SU-DHL-6 (cell line): ENCODE results near the gene MED8.

Source experiments
- H2AFZ ChIP-seq: fragments of 200-600 bp; sonication (generic); 2 replicates; pipeline ENCODE4 v1.6.1; 2014; ENCODE audit warnings: low read depth, mild to moderate bottlenecking, moderate library complexity, mixed read lengths, antibody characterized with exemption, low read length; ENCODE audit not compliant: severe bottlenecking
- H3F3A ChIP-seq: fragments of 200-600 bp; shearing (Covaris generic); 2 replicates; pipeline ENCODE4 v1.6.0; 2016; ENCODE audit warnings: antibody characterized with exemption, mild to moderate bottlenecking; ENCODE audit not compliant: insufficient read depth
- H3K27ac ChIP-seq: fragments of 200-600 bp; sonication (generic); 2 replicates; pipeline ENCODE4 v1.5.1; 2016; ENCODE audit warnings: low read depth, mild to moderate bottlenecking, low read length, moderate library complexity, mixed read lengths
- H3K27me3 ChIP-seq: fragments of 200-600 bp; sonication (generic), shearing (Covaris generic); 2 replicates; pipeline ENCODE4 v1.6.0; 2014; ENCODE audit warnings: mild to moderate bottlenecking, low read length
- H3K36me3 ChIP-seq: fragments of 200-600 bp; sonication (generic); 2 replicates; pipeline ENCODE4 v1.6.1; 2014; ENCODE audit warnings: mild to moderate bottlenecking, low read length, mixed read lengths
- H3K4me2 ChIP-seq: fragments of 300-600, 200-600 bp; shearing (Covaris generic), sonication (generic); 2 replicates; pipeline ENCODE4 v1.6.0; 2014; ENCODE audit warnings: low read length, low read depth, mild to moderate bottlenecking; ENCODE audit not compliant: poor library complexity, severe bottlenecking
- H3K4me3 ChIP-seq: fragments of 200-600 bp; sonication (generic); 2 replicates; pipeline ENCODE4 v1.5.1; 2014; ENCODE audit warnings: antibody characterized with exemption, low read length, mild to moderate bottlenecking, mixed read lengths; ENCODE audit not compliant: insufficient read depth, poor library complexity, severe bottlenecking
- H3K79me2 ChIP-seq: fragments of 200-600 bp; sonication (generic); 2 replicates; pipeline ENCODE4 v1.6.1; 2014; ENCODE audit warnings: mild to moderate bottlenecking, low read length, moderate library complexity; ENCODE audit not compliant: insufficient read depth
- H3K9ac ChIP-seq: fragments of 200-600 bp; sonication (generic); 2 replicates; pipeline ENCODE4 v1.7.0; 2014; ENCODE audit warnings: mild to moderate bottlenecking, low read length
- H3K9me2 ChIP-seq: fragments of 200-600 bp; sonication (generic); replicated peaks from 2 replicates; pipeline ENCODE4 v1.6.1; 2014; ENCODE audit warnings: low read length; ENCODE audit not compliant: insufficient read depth
- H3K9me3 ChIP-seq: fragments of 200-600 bp; sonication (generic); 2 replicates; pipeline ENCODE4 v1.6.1; 2014; ENCODE audit warnings: low read length, mixed read lengths; ENCODE audit not compliant: insufficient read depth
- H4K20me1 ChIP-seq: fragments of 200-600 bp; sonication (generic); 2 replicates; pipeline ENCODE4 v1.6.1; 2014; ENCODE audit warnings: low read depth, mild to moderate bottlenecking, antibody characterized with exemption, low read length, moderate library complexity, mixed read lengths
- CTCF ChIP-seq: fragments of 200-600 bp; sonication (generic); IDR thresholded peaks from one replicate; pipeline ENCODE4 v1.5.1; 2017; ENCODE audit warnings: antibody characterized with exemption, mild to moderate bottlenecking, low read length, moderate library complexity; ENCODE audit not compliant: insufficient read depth, poor library complexity, severe bottlenecking
- EZH2phosphoT487 ChIP-seq: fragments of 200-600 bp; sonication (generic), shearing (Covaris generic); conservative IDR thresholded peaks from 2 replicates; pipeline ENCODE4 v1.6.1; 2018; ENCODE audit warnings: mild to moderate bottlenecking, antibody characterized with exemption, low read length, moderate library complexity, mixed read lengths

MED8 gene

GRCh38 chr1:43363283-43363934, 26.2 kb downstream of the MED8 start:
- H3K36me3 ChIP-seq, result peaks cover 8% of the 10 kb centered on the region; the same call in 1 of the 2 replicates
- no peaks in the 10 kb centered on the region for H4K20me1 ChIP-seq
- peaks cover 40% of the 10 kb centered on the region for H3K79me2 ChIP-seq

GRCh38 chr1:43360616-43361015, 29.0 kb downstream of the MED8 start:
- Histone ChIP-seq H3K9ac (peak overlapping the region; percentile 95; the same call in 1 of the 2 replicates), H3K79me2 (peaks cover 21% of the 10 kb centered on the region)

More at GRCh38 chr1:43363283-43363934, 26.2 kb downstream of the MED8 start:
- Histone ChIP-seq H3F3A (peaks cover 35% of the 10 kb centered on the region), H3K9me2 (no peaks in the 10 kb centered on the region), H3K27ac (no peak overlapping the region), H3K9ac (no peak overlapping the region), H3K27me3 (no peaks in the 10 kb centered on the region), H3K9me3 (no peaks in the 10 kb centered on the region), H3K4me2 (no peak overlapping the region), H2AFZ (no peak overlapping the region), H3K4me3 (no peak overlapping the region)
- TF ChIP-seq EZH2phosphoT487 (no peak), CTCF (no peak)

DNA sequence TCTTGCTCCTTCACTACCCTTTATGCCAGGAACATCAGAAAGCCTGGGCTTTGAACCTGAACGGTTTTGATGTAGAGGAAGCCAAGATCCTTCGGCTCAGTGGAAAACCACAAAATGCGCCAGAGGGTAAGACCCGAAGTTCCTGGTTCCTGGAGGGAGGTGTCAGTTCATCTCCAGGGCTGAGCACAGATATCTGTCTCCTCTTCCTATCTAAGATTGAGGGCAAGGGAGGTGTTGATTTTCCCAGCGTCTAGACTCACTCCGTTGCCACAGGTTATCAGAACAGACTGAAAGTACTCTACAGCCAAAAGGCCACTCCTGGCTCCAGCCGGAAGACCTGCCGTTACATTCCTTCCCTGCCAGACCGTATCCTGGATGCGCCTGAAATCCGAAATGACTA, 29.9 kb downstream of the MED8 start:
- H3K4me2 ChIP-seq, result peak overlapping the region; percentile 66
- H2AFZ ChIP-seq, result no peak overlapping the region
- peaks cover 19% of the 10 kb centered on the region for H3K79me2 ChIP-seq
- peaks cover 32% of the 10 kb centered on the region for H3F3A ChIP-seq
- H3K9me2 ChIP-seq, result no peaks in the 10 kb centered on the region
- H3K4me3 ChIP-seq, result peak overlapping the region; percentile 94
- peak overlapping the region; percentile 95 for H3K9ac ChIP-seq
- peak overlapping the region; percentile 68 for H3K27ac ChIP-seq
- TF ChIP-seq EZH2phosphoT487, result no peak
- no peak for TF ChIP-seq CTCF
- H3K27me3 ChIP-seq, result no peaks in the 10 kb centered on the region
- H3K9me3 ChIP-seq, result no peaks in the 10 kb centered on the region
- H4K20me1 ChIP-seq, result no peaks in the 10 kb centered on the region
- peaks cover 8% of the 10 kb centered on the region; the same call in 1 of the 2 replicates for H3K36me3 ChIP-seq

More at GRCh38 chr1:43360616-43361015, 29.0 kb downstream of the MED8 start:
- H3K9me2 ChIP-seq, result no peaks in the 10 kb centered on the region
- H3K4me2 ChIP-seq, result peak overlapping the region; percentile 66
- H3K9me3 ChIP-seq, result no peaks in the 10 kb centered on the region
- no peaks in the 10 kb centered on the region for H3K27me3 ChIP-seq
- peaks cover 35% of the 10 kb centered on the region for H3F3A ChIP-seq
- H3K27ac ChIP-seq, result no peak overlapping the region
- no peaks in the 10 kb centered on the region for H4K20me1 ChIP-seq
- no peak overlapping the region for H3K4me3 ChIP-seq
- peaks cover 8% of the 10 kb centered on the region; the same call in 1 of the 2 replicates for H3K36me3 ChIP-seq
- H2AFZ ChIP-seq, result no peak overlapping the region
- TF ChIP-seq EZH2phosphoT487, result no peak
- TF ChIP-seq CTCF, result no peak
